Hematopoietic multipotent progenitor cell treated with erythropoietin and hydrocortisone succinate and interleukin-3 and kit ligand, for 6 days (in vitro differentiated cells): ENCODE results near the gene TTYH3.
A peak's percentile ranks its signal among the peaks of the same experiment; 100 is the strongest.

Source experiments
- DNase-seq: peaks from one replicate; pipeline ENCODE4 v3.0.0-alpha.2; 2015

The TTYH3 gene

GRCh38 chr7:2617325-2617905 is 14.4 kb upstream of the TTYH3 start:
- DNase-seq = no peak

- no peak for DNase-seq
Measured at GRCh38 chr7:2619116-2619515, 12.7 kb upstream of the TTYH3 start.

- DNase-seq = no peak
Measured at GRCh38 chr7:2621061-2621828, 10.5 kb upstream of the TTYH3 start.

- DNase-seq = no peak
Measured at GRCh38 chr7:2621948-2622640, 9.7 kb upstream of the TTYH3 start.

GRCh38 chr7:2622869-2623697 is 8.7 kb upstream of the TTYH3 start:
- DNase-seq = no peak

GRCh38 chr7:2623698-2624014 is 8.1 kb upstream of the TTYH3 start:
- no peak for DNase-seq

- DNase-seq = peak; percentile 26
Measured at GRCh38 chr7:2624293-2624886, 7.4 kb upstream of the TTYH3 start.

- no peak for DNase-seq
Measured at GRCh38 chr7:2626498-2627117, 5.2 kb upstream of the TTYH3 start.

- DNase-seq = no peak
Measured at GRCh38 chr7:2627258-2628129, 4.3 kb upstream of the TTYH3 start.

- no peak for DNase-seq
Measured at GRCh38 chr7:2628130-2628482, 3.7 kb upstream of the TTYH3 start.

- DNase-seq = no peak
Measured at GRCh38 chr7:2628891-2629290, 2.9 kb upstream of the TTYH3 start.

- no peak for DNase-seq
Measured at GRCh38 chr7:2629746-2630681, 1.8 kb upstream of the TTYH3 start.

- peak; percentile 74 for DNase-seq
Measured at GRCh38 chr7:2632733-2633537, 1.1 kb downstream of the TTYH3 start.

- peak; percentile 43 for DNase-seq
Measured at GRCh38 chr7:2633538-2634266, 1.9 kb downstream of the TTYH3 start.

- DNase-seq = no peak
Measured at GRCh38 chr7:2634267-2635145, 2.7 kb downstream of the TTYH3 start.

- no peak for DNase-seq
Measured at GRCh38 chr7:2635148-2635668, 3.4 kb downstream of the TTYH3 start.
